WERI-Rb-1 (cell line): ENCODE results near the gene PLCH1.

Experiments
- DNase-seq: peaks from one replicate; pipeline ENCODE4 v3.0.0-alpha.2; 2020
- H3K27ac ChIP-seq: fragments of 250-450 bp; sonication (Bioruptor Pico); 2 replicates; pipeline ENCODE4 v1.5.1; 2020; ENCODE audit warnings: mild to moderate bottlenecking, moderate library complexity
- H3K27me3 ChIP-seq: fragments of 250-450 bp; sonication (Bioruptor Pico); 2 replicates; pipeline ENCODE4 v1.5.1; 2021; ENCODE audit warnings: mild to moderate bottlenecking, low read depth, moderate library complexity; ENCODE audit not compliant: insufficient read depth, severe bottlenecking
- H3K36me3 ChIP-seq: fragments of 250-450 bp; sonication (Bioruptor Pico); 2 replicates; pipeline ENCODE4 v1.5.1; 2020; ENCODE audit warnings: mild to moderate bottlenecking, moderate library complexity
- H3K4me3 ChIP-seq: 2 replicates; pipeline ENCODE4 v1.5.1; 2011; ENCODE audit warnings: low read depth, mild to moderate bottlenecking, control low read depth, low read length
- H3K9me3 ChIP-seq: fragments of 250-450 bp; sonication (Bioruptor Pico); 2 replicates; pipeline ENCODE4 v1.5.1; 2021; ENCODE audit warnings: mild to moderate bottlenecking, moderate library complexity; ENCODE audit not compliant: severe bottlenecking
- CTCF ChIP-seq: IDR thresholded peaks from 2 replicates; pipeline ENCODE4 v1.5.1; 2011; ENCODE audit warnings: low read depth, mild to moderate bottlenecking, control low read depth, inconsistent platforms, low read length

Gene PLCH1

GRCh38 chr3:155332716-155333115 lies 412.2 kb downstream of the PLCH1 start:
- no peak for TF ChIP-seq CTCF
- Histone ChIP-seq H3K36me3 (no peaks in the 10 kb centered on the region), H3K9me3 (no peaks in the 10 kb centered on the region), H3K27ac (no peak overlapping the region), H3K4me3 (no peak overlapping the region), H3K27me3 (no peaks in the 10 kb centered on the region)
- no peak for DNase-seq

GRCh38 chr3:155331078-155331477 lies 413.8 kb downstream of the PLCH1 start:
- Histone ChIP-seq H3K27me3 (no peaks in the 10 kb centered on the region), H3K36me3 (no peaks in the 10 kb centered on the region)

GRCh38 chr3:155330370-155330769 lies 414.5 kb downstream of the PLCH1 start:
- H3K9me3 ChIP-seq: no peaks in the 10 kb centered on the region
- no peak for TF ChIP-seq CTCF
- no peak overlapping the region for H3K27ac ChIP-seq
- DNase-seq: no peak
- no peaks in the 10 kb centered on the region for H3K36me3 ChIP-seq
- H3K4me3 ChIP-seq: no peak overlapping the region
- H3K27me3 ChIP-seq: no peaks in the 10 kb centered on the region

More at GRCh38 chr3:155331078-155331477, 413.8 kb downstream of the PLCH1 start:
- Histone ChIP-seq H3K27ac (no peak overlapping the region), H3K9me3 (no peaks in the 10 kb centered on the region), H3K4me3 (no peak overlapping the region)
- no peak for TF ChIP-seq CTCF
- no peak for DNase-seq

GRCh38 chr3:155329513-155330048 lies 415.3 kb downstream of the PLCH1 start:
- Histone ChIP-seq H3K9me3 (no peaks in the 10 kb centered on the region), H3K36me3 (no peaks in the 10 kb centered on the region), H3K27ac (no peak overlapping the region), H3K27me3 (no peaks in the 10 kb centered on the region), H3K4me3 (no peak overlapping the region)
- TF ChIP-seq CTCF: no peak
- DNase-seq: no peak

- Histone ChIP-seq H3K36me3 (no peaks in the 10 kb centered on the region), H3K4me3 (no peak overlapping the region), H3K9me3 (no peaks in the 10 kb centered on the region), H3K27me3 (no peaks in the 10 kb centered on the region), H3K27ac (no peak overlapping the region)
- TF ChIP-seq CTCF: no peak
- DNase-seq: no peak
These were observed 417.0 kb downstream of the PLCH1 start for GRCh38 chr3:155327871-155328270.

- H3K4me3 ChIP-seq: no peak overlapping the region
- no peaks in the 10 kb centered on the region for H3K27me3 ChIP-seq
- no peaks in the 10 kb centered on the region for H3K9me3 ChIP-seq
- DNase-seq: no peak
- no peak for TF ChIP-seq CTCF
- H3K27ac ChIP-seq: no peak overlapping the region
- H3K36me3 ChIP-seq: no peaks in the 10 kb centered on the region
These were observed 417.4 kb downstream of the PLCH1 start for GRCh38 chr3:155327430-155327829.
